Hepatocyte (in vitro differentiated cells): ENCODE results near the gene GFPT2.

Experiments used
- CTCF ChIP-seq: fragments of 200-600 bp; sonication (generic); IDR thresholded peaks from 2 replicates; pipeline ENCODE4 v1.5.1; 2016; ENCODE audit warnings: antibody characterized with exemption, mild to moderate bottlenecking; ENCODE audit not compliant: poor library complexity
- EZH2 ChIP-seq: fragments of 200-600 bp; sonication (generic); IDR thresholded peaks from 2 replicates; pipeline ENCODE4 v1.6.1; 2016; ENCODE audit warnings: antibody characterized with exemption, mild to moderate bottlenecking, borderline replicate concordance
- EZH2phosphoT487 ChIP-seq: fragments of 200-600 bp; sonication (generic); IDR thresholded peaks from one replicate; pipeline ENCODE4 v1.6.1; 2018; ENCODE audit warnings: antibody characterized with exemption, mild to moderate bottlenecking, low read depth, moderate library complexity; ENCODE audit not compliant: unreplicated experiment, severe bottlenecking

GRCh38 chr5:180358694-180359093 is 5.6 kb upstream of the GFPT2 start:
- TF ChIP-seq CTCF (no peak), EZH2 (no peak), EZH2phosphoT487 (no peak)
